ENCODE data around the gene WSB2. TPM values are rescaled to one million over a fixed set of nuclear protein-coding genes. Genes with fewer than 3 reads are reported as not detected.
A peak's percentile ranks its signal among the peaks of the same experiment; 100 is the strongest.
"Not testable (repeated sequence)": the region's sequence is repeated elsewhere in the genome, so short reads cannot be mapped to it uniquely, and the experiment has no call there.

The WSB2 gene
- total RNA-seq, 6 experiments from 2014 or later, result 140 to 168 (median 149) TPM

- peak overlapping the region; percentile 90; the same call in 1 of the 2 replicates for H3K4me3 Mint-ChIP-seq
- no peaks in the 10 kb centered on the region for H3K27me3 Mint-ChIP-seq (ENCODE audit: insufficient read depth)
- H3K9me3 Mint-ChIP-seq, result no peaks in the 10 kb centered on the region
- H3K4me1 Mint-ChIP-seq (ENCODE audit: low read depth), result peaks cover 29% of the 10 kb centered on the region
- H3K36me3 Mint-ChIP-seq (ENCODE audit: low read depth), result peaks cover 6% of the 10 kb centered on the region; the same call in 1 of the 2 replicates
- H3K27ac Mint-ChIP-seq, result no peak overlapping the region
- no peak for TF ChIP-seq CTCF (IDR thresholded peaks at IDR 0.05)
- DNase-seq, result no peak
Measured at GRCh38 chr12:118015306-118015705, 45.7 kb downstream of the WSB2 start.

GRCh38 chr12:118013283-118013682 lies 47.7 kb downstream of the WSB2 start:
- Mint-ChIP-seq H3K36me3 (ENCODE audit: low read depth) (0 out of 2 replicates have a peak, but pooled peaks cover 4% of the 10 kb centered on the region), H3K27me3 (ENCODE audit: insufficient read depth) (no peaks in the 10 kb centered on the region; the same call in 1 of the 2 replicates), H3K9me3 (no peaks in the 10 kb centered on the region), H3K4me3 (no peak overlapping the region), H3K4me1 (ENCODE audit: low read depth) (peaks cover 28% of the 10 kb centered on the region), H3K27ac (no peak overlapping the region)
- TF ChIP-seq CTCF (IDR thresholded peaks at IDR 0.05), result no peak
- DNase-seq, result no peak

GRCh38 chr12:118011961-118012360 lies 49.0 kb downstream of the WSB2 start:
- TF ChIP-seq CTCF (IDR thresholded peaks at IDR 0.05), result no peak
- Mint-ChIP-seq H3K4me3 (no peak overlapping the region), H3K9me3 (no peaks in the 10 kb centered on the region), H3K27ac (no peak overlapping the region), H3K36me3 (ENCODE audit: low read depth) (no peaks in the 10 kb centered on the region), H3K4me1 (ENCODE audit: low read depth) (peaks cover 15% of the 10 kb centered on the region), H3K27me3 (ENCODE audit: insufficient read depth) (peaks cover 5% of the 10 kb centered on the region)
- no peak for DNase-seq

GRCh38 chr12:118011377-118011776 lies 49.6 kb downstream of the WSB2 start:
- Mint-ChIP-seq H3K36me3 (ENCODE audit: low read depth) (no peaks in the 10 kb centered on the region), H3K27me3 (ENCODE audit: insufficient read depth) (peaks cover 7% of the 10 kb centered on the region), H3K27ac (no peak overlapping the region), H3K9me3 (no peaks in the 10 kb centered on the region), H3K4me3 (no peak overlapping the region), H3K4me1 (ENCODE audit: low read depth) (peaks cover 15% of the 10 kb centered on the region)
- no peak for DNase-seq
- no peak for TF ChIP-seq CTCF (IDR thresholded peaks at IDR 0.05)

GRCh38 chr12:118010903-118011302 lies 50.1 kb downstream of the WSB2 start:
- Mint-ChIP-seq H3K4me1 (ENCODE audit: low read depth) (peaks cover 10% of the 10 kb centered on the region), H3K9me3 (no peaks in the 10 kb centered on the region), H3K27me3 (ENCODE audit: insufficient read depth) (peaks cover 7% of the 10 kb centered on the region), H3K36me3 (ENCODE audit: low read depth) (no peaks in the 10 kb centered on the region), H3K4me3 (no peak overlapping the region), H3K27ac (no peak overlapping the region)
- no peak for TF ChIP-seq CTCF (IDR thresholded peaks at IDR 0.05)
- DNase-seq, result no peak

GRCh38 chr12:117999806-118000205 lies 61.2 kb downstream of the WSB2 start:
- not testable (repeated sequence) for H3K36me3 Mint-ChIP-seq (ENCODE audit: low read depth); H3K9me3 Mint-ChIP-seq; H3K4me1 Mint-ChIP-seq (ENCODE audit: low read depth); H3K27ac Mint-ChIP-seq; H3K27me3 Mint-ChIP-seq (ENCODE audit: insufficient read depth); DNase-seq; H3K4me3 Mint-ChIP-seq
